GM12892 (cell line): Measurements from ENCODE around the gene IL9R.
"Not testable (repeated sequence)": the region's sequence is repeated elsewhere in the genome, so short reads cannot be mapped to it uniquely, and the experiment has no call there.

Source experiments
- POLR2A ChIP-seq: IDR thresholded peaks from 2 replicates; pipeline ENCODE4 v1.6.1; 2011; ENCODE audit warnings: low read depth, low read length, control low read depth
- POLR2AphosphoS5 ChIP-seq: IDR thresholded peaks from 2 replicates; pipeline ENCODE4 v1.6.1; 2011; ENCODE audit warnings: low read depth, low read length, control low read depth
- TAF1 ChIP-seq: IDR thresholded peaks from 2 replicates; pipeline ENCODE4 v1.6.1; 2011; ENCODE audit warnings: low read depth, mild to moderate bottlenecking, control low read depth, low read length, borderline replicate concordance

GRCh38 chrX:156030474-156030873 lies 33.0 kb downstream of the IL9R start:
- TF ChIP-seq POLR2AphosphoS5, POLR2A, TAF1: not testable (repeated sequence)
